HUES48 (cell line): ENCODE measurements around the gene UCP2.

Experiments used
- H3K27ac ChIP-seq: one replicate; pipeline ENCODE4 v1.7.0; 2013; ENCODE audit warnings: low read depth, low read length, inconsistent platforms
- H3K27me3 ChIP-seq: 2 replicates; pipeline ENCODE4 v1.6.1; 2013; ENCODE audit warnings: mild to moderate bottlenecking, low read length; ENCODE audit not compliant: control insufficient read depth, insufficient read depth
- H3K36me3 ChIP-seq: 2 replicates; pipeline ENCODE4 v1.6.1; 2013; ENCODE audit warnings: low read length; ENCODE audit not compliant: control insufficient read depth, insufficient read depth
- H3K4me1 ChIP-seq: 2 replicates; pipeline ENCODE4 v1.6.1; 2013; ENCODE audit warnings: mild to moderate bottlenecking, low read length; ENCODE audit not compliant: control insufficient read depth, insufficient read depth
- H3K4me3 ChIP-seq: 2 replicates; pipeline ENCODE4 v1.5.1; 2013; ENCODE audit warnings: mild to moderate bottlenecking, low read depth, low read length
- H3K9ac ChIP-seq: 2 replicates; pipeline ENCODE4 v1.6.1; 2013; ENCODE audit warnings: mild to moderate bottlenecking, low read depth, low read length, moderate library complexity
- H3K9me3 ChIP-seq: 2 replicates; pipeline ENCODE4 v1.6.1; 2013; ENCODE audit warnings: low read length; ENCODE audit not compliant: control insufficient read depth, insufficient read depth

UCP2 gene

DNA sequence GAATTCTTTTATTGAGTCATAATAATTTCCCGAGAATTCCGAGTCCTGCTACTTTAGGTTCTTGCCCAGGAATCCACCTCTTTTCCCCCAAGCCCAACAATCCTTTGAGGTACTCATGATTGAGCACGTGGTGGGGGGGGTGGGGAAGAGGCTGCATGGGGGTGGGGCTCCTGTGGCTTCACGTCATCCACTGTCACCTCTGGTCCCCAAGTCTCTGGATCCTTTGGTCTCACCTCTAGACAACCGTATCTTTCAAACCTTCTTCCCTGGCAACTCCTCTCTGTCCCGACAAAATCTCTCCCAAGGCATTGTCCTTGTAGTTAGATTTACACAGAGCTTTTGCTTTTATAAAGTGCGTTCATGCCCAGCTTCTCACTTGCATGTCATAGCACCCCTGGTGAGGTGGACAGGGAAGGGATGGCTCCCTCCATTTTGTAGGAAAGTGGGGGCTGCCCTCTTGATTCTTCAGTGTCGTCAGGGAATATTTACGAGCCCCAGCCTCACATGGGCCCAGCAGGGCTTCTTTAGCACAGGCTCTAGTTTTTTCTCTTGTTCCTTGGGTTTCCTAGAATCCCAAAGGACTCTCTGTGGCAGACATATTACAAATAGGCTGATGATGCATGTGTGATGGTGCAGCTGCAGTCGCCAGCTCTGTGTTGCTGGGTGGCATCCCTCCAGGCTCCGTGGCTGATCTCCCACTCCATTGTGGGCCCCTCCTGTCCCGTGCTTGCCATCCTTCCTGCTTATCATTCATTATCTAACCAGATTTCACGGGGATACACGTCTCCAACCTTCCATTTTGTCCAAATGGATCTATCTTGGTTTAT, 17.9 kb upstream of the UCP2 start:
- Histone ChIP-seq H3K27ac (no peak overlapping the region), H3K27me3 (no peaks in the 10 kb centered on the region), H3K9ac (no peak overlapping the region), H3K4me3 (no peak overlapping the region), H3K9me3 (no peaks in the 10 kb centered on the region), H3K36me3 (no peaks in the 10 kb centered on the region), H3K4me1 (peaks cover 5% of the 10 kb centered on the region; the same call in 1 of the 2 replicates)

GRCh38 chr11:73999581-74000306, 17.1 kb upstream of the UCP2 start:
- Histone ChIP-seq H3K4me1 (peaks cover 5% of the 10 kb centered on the region; the same call in 1 of the 2 replicates), H3K27me3 (no peaks in the 10 kb centered on the region), H3K9me3 (no peaks in the 10 kb centered on the region), H3K4me3 (no peak overlapping the region), H3K27ac (no peak overlapping the region), H3K9ac (no peak overlapping the region), H3K36me3 (no peaks in the 10 kb centered on the region)

DNA sequence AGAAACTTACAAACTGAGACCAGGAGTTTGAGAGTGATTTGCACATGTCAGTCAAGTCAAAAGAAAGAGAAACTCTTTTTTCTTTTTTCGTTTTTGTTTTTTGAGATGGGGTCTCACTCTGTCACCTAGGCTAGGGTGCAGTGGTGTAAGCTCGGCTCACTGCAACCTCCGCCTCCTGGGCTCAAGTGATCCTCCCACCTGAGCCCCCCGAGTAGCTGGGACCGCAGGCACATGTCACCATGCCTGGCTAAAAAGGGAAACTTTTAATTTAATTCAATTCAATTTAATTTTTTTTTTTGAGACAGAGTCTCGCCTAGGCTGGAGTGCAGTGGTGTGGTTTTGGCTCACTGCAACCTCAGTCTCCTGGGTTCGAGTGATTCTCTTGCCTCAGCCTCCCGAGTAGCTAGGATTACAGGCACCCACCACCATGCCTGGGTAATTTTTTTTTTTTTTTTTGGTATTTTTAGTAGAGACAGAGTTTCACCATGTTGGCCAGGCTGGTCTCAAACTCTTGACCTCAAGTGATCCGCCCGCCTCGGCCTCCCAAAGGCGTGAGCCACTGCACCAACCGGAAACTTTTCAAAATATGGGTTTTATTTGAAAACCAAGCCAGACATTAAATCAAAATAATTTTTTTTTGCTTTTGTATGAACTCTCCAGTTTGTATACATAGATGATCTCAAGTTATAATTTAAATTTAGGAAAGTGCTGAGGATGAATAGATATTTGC, 16.4 kb upstream of the UCP2 start:
- Histone ChIP-seq H3K27me3 (no peaks in the 10 kb centered on the region), H3K27ac (no peak overlapping the region), H3K4me3 (no peak overlapping the region), H3K9me3 (no peaks in the 10 kb centered on the region), H3K4me1 (peaks cover 5% of the 10 kb centered on the region; the same call in 1 of the 2 replicates), H3K9ac (no peak overlapping the region), H3K36me3 (no peaks in the 10 kb centered on the region)

DNA sequence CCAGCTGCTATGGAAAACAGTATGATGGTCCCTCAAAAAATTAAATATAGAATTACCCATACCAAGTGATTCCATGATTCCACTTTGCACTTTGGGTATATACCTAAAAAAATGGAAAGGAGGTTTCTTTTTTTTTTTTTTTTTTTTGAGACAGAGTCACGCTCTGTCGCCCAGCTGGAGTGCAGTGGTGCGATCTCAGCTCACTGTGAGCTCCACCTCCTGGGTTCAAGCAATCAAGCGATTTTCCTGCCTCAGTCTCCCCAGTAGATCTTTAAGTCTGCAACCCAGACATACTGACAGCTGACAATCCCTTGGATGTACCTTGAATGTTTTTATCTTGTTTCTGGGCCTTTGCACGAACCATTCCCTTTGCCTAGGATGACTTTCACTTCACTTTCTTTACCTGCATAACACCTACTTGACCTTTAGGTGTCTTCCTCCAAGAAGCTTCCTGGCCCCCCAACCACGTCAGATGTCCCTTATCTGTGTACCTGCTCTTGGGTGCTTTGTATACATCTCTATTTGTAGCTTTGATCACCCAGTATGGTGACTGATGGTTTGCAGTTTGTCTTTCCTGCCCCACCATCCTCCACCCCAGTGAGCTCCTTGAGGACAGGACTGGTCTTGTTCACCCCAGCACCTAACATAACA, 14.6 kb upstream of the UCP2 start:
- H3K27ac ChIP-seq, result no peak overlapping the region
- no peaks in the 10 kb centered on the region for H3K36me3 ChIP-seq
- no peak overlapping the region for H3K4me3 ChIP-seq
- H3K27me3 ChIP-seq, result no peaks in the 10 kb centered on the region
- peaks cover 5% of the 10 kb centered on the region; the same call in 1 of the 2 replicates for H3K4me1 ChIP-seq
- no peak overlapping the region for H3K9ac ChIP-seq
- no peaks in the 10 kb centered on the region for H3K9me3 ChIP-seq

DNA sequence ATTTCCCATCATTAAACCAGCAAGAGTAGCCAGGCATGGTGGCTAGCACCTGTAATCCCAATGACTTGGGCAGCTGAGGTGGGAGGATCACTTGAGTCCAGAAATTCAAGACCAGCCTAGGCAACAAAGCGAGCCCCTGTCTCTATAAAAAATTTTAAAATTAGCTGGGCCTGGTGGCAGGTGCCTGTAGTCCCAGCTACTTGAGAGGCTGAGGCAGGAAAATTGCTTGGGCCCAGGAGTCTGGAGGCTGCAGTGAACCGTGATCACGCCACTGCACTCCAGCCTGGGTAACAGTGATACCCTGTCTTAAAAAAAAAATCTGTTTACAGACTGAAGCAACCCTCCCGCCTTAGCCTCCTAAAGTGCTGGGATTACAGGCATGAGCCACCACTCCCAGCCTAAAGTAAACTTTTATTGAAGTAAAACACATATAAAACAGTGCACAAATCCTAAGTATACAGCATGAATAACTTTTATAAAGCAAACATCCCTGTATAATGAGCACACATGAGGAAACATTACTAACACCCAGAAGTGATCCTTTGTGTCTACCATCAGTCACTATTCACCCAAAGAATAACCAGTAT, 13.6 kb upstream of the UCP2 start:
- H3K9ac ChIP-seq, result no peak overlapping the region
- H3K4me3 ChIP-seq, result no peak overlapping the region
- no peaks in the 10 kb centered on the region for H3K9me3 ChIP-seq
- no peak overlapping the region for H3K27ac ChIP-seq
- no peaks in the 10 kb centered on the region for H3K27me3 ChIP-seq
- peaks cover 5% of the 10 kb centered on the region; the same call in 1 of the 2 replicates for H3K4me1 ChIP-seq
- no peaks in the 10 kb centered on the region for H3K36me3 ChIP-seq

GRCh38 chr11:73995731-73996130, 13.1 kb upstream of the UCP2 start:
- Histone ChIP-seq H3K4me1 (peaks cover 4% of the 10 kb centered on the region; the same call in 1 of the 2 replicates), H3K27ac (no peak overlapping the region), H3K9me3 (no peaks in the 10 kb centered on the region), H3K27me3 (no peaks in the 10 kb centered on the region), H3K4me3 (no peak overlapping the region), H3K9ac (no peak overlapping the region), H3K36me3 (no peaks in the 10 kb centered on the region)

GRCh38 chr11:73995247-73995646, 12.6 kb upstream of the UCP2 start:
- Histone ChIP-seq H3K4me1 (no peaks in the 10 kb centered on the region), H3K4me3 (no peak overlapping the region), H3K27ac (no peak overlapping the region), H3K9me3 (no peaks in the 10 kb centered on the region), H3K27me3 (no peaks in the 10 kb centered on the region), H3K9ac (no peak overlapping the region), H3K36me3 (no peaks in the 10 kb centered on the region)

DNA sequence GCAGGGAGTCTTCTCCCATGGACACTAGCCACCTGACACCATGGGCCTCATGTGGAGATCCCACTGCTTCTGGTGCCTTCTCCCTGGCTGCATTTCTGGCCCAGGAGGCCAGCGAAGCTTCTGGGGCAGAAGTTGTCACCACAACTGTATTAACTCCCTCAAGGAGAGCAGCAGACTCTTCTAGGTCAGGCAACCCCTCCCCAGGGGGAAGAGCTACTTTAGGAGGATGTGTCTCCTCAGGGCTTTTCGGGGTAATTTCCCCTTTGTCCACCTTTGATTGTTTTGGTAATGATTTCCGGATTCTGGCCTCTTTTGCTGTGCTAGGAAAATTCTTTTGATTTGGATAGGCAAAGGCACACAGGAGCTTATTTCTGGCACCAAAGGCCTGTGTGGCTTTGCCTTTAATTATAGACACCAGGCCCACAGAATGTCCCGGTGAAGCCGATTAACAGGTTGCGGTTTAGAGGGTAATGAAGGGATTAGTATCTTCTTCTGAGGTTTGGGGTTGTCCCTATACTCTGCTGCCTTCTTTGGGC, 8.9 kb upstream of the UCP2 start:
- H3K9ac ChIP-seq, result no peak overlapping the region
- H3K27me3 ChIP-seq, result no peaks in the 10 kb centered on the region
- H3K4me3 ChIP-seq, result no peak overlapping the region
- no peaks in the 10 kb centered on the region for H3K36me3 ChIP-seq
- no peaks in the 10 kb centered on the region for H3K9me3 ChIP-seq
- H3K4me1 ChIP-seq, result no peaks in the 10 kb centered on the region
- no peak overlapping the region for H3K27ac ChIP-seq

DNA sequence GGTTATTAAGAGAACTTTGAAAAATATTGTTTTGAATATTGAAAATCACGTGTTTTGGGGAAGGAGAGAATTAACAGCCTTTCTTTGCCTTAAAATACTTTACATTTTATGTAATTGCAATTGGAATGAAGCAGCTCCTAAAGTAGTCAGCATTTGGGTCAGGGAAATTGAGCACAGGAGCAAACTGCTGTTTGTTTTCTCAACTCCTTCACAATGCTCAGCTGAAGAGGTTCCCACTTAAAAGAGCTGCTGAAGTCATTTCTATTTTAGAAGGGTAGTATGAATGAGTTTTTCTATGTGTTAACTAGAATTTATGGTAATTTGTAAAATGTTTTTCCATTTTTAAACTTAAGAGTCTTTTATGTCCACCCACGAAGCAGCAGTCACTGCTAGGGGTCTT, 8.1 kb upstream of the UCP2 start:
- Histone ChIP-seq H3K27me3 (no peaks in the 10 kb centered on the region), H3K9ac (no peak overlapping the region), H3K27ac (no peak overlapping the region), H3K4me1 (no peaks in the 10 kb centered on the region), H3K9me3 (no peaks in the 10 kb centered on the region), H3K4me3 (no peak overlapping the region), H3K36me3 (no peaks in the 10 kb centered on the region)

GRCh38 chr11:73989156-73989555, 6.5 kb upstream of the UCP2 start:
- H3K36me3 ChIP-seq, result no peaks in the 10 kb centered on the region
- no peak overlapping the region for H3K27ac ChIP-seq
- no peaks in the 10 kb centered on the region for H3K27me3 ChIP-seq
- no peaks in the 10 kb centered on the region for H3K4me1 ChIP-seq
- no peak overlapping the region for H3K9ac ChIP-seq
- H3K9me3 ChIP-seq, result no peaks in the 10 kb centered on the region
- H3K4me3 ChIP-seq, result no peak overlapping the region
